ENCODE measurements around the gene TSC22D2.

DNA sequence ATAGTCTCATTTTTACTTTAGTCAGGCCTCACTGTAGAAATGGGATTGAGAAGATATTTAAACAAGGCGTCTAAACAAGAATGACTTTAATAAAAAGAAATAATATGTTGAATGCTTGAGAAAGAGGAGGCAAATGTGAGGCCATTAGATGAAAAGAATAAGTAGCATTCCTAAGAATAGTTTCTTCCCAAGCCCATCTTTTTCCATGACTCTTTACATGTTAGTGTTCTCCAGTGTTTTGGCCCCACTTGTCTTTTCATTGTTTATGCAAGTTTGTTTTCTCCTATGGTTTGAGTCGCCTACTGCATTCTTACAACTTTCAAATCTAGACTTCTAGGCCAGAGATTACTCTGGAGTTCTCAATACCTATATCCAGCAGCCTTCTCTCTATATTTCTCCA is 39.0 kb downstream of the TSC22D2 start:
- TF ChIP-seq POLR2A (IDR thresholded peaks at IDR 0.05): no peak
- TF ChIP-seq, protein P1, sequence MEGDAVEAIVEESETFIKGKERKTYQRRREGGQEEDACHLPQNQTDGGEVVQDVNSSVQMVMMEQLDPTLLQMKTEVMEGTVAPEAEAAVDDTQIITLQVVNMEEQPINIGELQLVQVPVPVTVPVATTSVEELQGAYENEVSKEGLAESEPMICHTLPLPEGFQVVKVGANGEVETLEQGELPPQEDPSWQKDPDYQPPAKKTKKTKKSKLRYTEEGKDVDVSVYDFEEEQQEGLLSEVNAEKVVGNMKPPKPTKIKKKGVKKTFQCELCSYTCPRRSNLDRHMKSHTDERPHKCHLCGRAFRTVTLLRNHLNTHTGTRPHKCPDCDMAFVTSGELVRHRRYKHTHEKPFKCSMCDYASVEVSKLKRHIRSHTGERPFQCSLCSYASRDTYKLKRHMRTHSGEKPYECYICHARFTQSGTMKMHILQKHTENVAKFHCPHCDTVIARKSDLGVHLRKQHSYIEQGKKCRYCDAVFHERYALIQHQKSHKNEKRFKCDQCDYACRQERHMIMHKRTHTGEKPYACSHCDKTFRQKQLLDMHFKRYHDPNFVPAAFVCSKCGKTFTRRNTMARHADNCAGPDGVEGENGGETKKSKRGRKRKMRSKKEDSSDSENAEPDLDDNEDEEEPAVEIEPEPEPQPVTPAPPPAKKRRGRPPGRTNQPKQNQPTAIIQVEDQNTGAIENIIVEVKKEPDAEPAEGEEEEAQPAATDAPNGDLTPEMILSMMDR (IDR thresholded peaks at IDR 0.05): no peak

Measured in right lobe of liver (tissue), 4 donors.